ENCODE data around the gene CTBP1. TPM values are rescaled to one million over a fixed set of nuclear protein-coding genes. Genes with fewer than 3 reads are reported as not detected.

CTBP1 gene
- total and polyA plus RNA-seq, 2 of the 8 experiments (the other 6 are each of a cell fraction or from before 2014, with no cell fraction given), result 128 to 185 TPM

DNA sequence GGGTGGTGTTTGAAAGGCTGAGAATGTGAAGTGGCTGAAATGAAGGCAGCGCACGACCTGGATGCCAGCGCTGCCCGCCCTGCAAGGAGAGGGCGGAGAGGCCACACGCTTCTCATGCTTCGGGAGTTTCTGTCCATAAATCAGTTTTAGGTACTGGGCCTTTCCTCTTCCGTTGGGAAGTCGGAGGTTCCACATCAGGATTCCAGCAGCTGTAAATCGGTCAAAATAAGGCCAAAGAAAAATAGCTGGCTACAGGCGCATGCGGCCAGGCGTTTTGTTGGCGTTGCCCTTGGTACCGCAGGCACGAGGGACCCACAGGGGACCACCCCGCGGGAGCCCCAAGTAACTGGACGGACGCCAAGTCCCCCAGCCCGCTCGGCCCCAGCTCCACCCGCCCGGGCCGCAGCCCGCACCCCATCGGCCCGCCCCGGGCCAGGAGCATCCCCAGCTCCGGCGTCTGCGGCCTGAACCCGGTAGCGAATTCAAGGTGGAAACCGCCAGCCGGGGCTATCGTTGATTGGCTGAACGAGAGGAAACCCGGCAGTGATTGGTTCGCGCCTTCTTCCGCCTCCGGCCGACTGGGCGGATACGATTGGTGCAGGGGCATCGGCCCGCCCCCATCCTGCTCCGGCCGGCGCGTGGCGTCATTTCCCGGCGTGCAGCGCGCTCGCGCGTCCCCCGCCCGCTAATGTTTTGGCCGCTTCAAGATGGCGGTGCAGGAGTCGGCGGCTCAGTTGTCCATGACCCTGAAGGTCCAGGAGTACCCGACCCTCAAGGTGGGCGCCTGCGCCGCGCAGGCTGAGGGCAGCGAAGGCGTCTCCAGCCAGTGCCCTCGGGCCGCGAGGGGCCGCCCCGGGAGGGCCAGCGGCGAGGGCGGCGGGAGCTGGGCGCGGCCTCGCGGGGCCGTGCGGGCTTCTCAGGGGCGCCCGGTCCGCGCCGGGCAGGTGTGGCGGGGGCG lies 40.6 kb upstream of the CTBP1 start, which contains the start of gene MAEA (continued):
- peak; percentile 89 for TF ChIP-seq TAF7 (optimal IDR thresholded peaks at IDR 0.05; ENCODE audit: borderline replicate concordance, low read depth, low read length)
- TF ChIP-seq TEAD4 (IDR thresholded peaks at IDR 0.05; ENCODE audit: low read depth, low read length), result 0 out of 2 replicates have a peak, but pooled peaks have one; percentile 17
- no peak for TF ChIP-seq CTBP2 (IDR thresholded peaks at IDR 0.05; ENCODE audit: borderline replicate concordance, insufficient read depth, insufficient read length, low read length)
- TF ChIP-seq RBBP5 (IDR thresholded peaks at IDR 0.05; ENCODE audit: borderline replicate concordance, low read depth, low read length), result no peak
- no peak for TF ChIP-seq TCF12 (IDR thresholded peaks at IDR 0.05; ENCODE audit: low read depth, low read length)
- peak in 1 of 2 experiments; percentile 63; a peak in 1 of 4 replicates for TF ChIP-seq HDAC2 (IDR thresholded peaks at IDR 0.05; ENCODE audit: borderline replicate concordance in 1 of 2, low read depth in 2 of 2, low read length in 2 of 2)
- no peak for TF ChIP-seq BACH1 (IDR thresholded peaks at IDR 0.05; ENCODE audit: low read length)
- TF ChIP-seq CREB1 (IDR thresholded peaks at IDR 0.05), result peak; percentile 81
- no peak for TF ChIP-seq JUN (IDR thresholded peaks at IDR 0.05; ENCODE audit: low read depth, low read length)
- TF ChIP-seq SAP30 (IDR thresholded peaks at IDR 0.05; ENCODE audit: insufficient read depth, insufficient replicate concordance, low read length), result peak; percentile 69
- peak; percentile 59 for TF ChIP-seq ASH2L (IDR thresholded peaks at IDR 0.05; ENCODE audit: low read length)
- TF ChIP-seq POLR2AphosphoS5 (IDR thresholded peaks at IDR 0.05; ENCODE audit: low read depth, low read length), result peak; percentile 91
- peak; percentile 95 for TF ChIP-seq YY1 (IDR thresholded peaks at IDR 0.05; ENCODE audit: low read depth, low read length)
- TF ChIP-seq SIRT6 (IDR thresholded peaks at IDR 0.05; ENCODE audit: low read length), result no peak
- TF ChIP-seq POLR2A (IDR thresholded peaks at IDR 0.05; ENCODE audit: control extremely low read depth in 1 of 2, low read depth in 2 of 2, low read length in 2 of 2), result peak in 1 of 2 experiments; percentile 91; a peak in 2 of 3 replicates
- TF ChIP-seq CBX5 (IDR thresholded peaks at IDR 0.05; ENCODE audit: low read depth, low read length), result no peak
- peak; percentile 69; the same call in 1 of the 2 replicates for TF ChIP-seq CHD2 (IDR thresholded peaks at IDR 0.05; ENCODE audit: low read length)
- no peak for TF ChIP-seq NRF1 (IDR thresholded peaks at IDR 0.05; ENCODE audit: low read depth, low read length)
- TF ChIP-seq, protein P1, sequence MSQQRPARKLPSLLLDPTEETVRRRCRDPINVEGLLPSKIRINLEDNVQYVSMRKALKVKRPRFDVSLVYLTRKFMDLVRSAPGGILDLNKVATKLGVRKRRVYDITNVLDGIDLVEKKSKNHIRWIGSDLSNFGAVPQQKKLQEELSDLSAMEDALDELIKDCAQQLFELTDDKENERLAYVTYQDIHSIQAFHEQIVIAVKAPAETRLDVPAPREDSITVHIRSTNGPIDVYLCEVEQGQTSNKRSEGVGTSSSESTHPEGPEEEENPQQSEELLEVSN (IDR thresholded peaks at IDR 0.05), result no peak; the same call in 1 of the 2 replicates
- 0 out of 4 replicates have a peak, but pooled peaks of 1 of the 2 experiments have one; percentile 3 for TF ChIP-seq SIN3A (conservative IDR thresholded peaks at IDR 0.05 in 1 of 2, IDR thresholded peaks at IDR 0.05 in 1 of 2; ENCODE audit: low read depth in 1 of 2, low read length in 2 of 2)
